GM18511 (cell line): Measurements from ENCODE around the gene KLLN.
"Not testable (repeated sequence)": the region's sequence is repeated elsewhere in the genome, so short reads cannot be mapped to it uniquely, and the experiment has no call there.

Source experiments
- ATAC-seq: cut with Tn5 transposase; IDR thresholded peaks from one replicate; pipeline ENCODE4 v1.9.1; 2021; ENCODE audit warnings: mild to moderate bottlenecking, moderate library complexity; ENCODE audit not compliant: unreplicated experiment

The KLLN gene

DNA sequence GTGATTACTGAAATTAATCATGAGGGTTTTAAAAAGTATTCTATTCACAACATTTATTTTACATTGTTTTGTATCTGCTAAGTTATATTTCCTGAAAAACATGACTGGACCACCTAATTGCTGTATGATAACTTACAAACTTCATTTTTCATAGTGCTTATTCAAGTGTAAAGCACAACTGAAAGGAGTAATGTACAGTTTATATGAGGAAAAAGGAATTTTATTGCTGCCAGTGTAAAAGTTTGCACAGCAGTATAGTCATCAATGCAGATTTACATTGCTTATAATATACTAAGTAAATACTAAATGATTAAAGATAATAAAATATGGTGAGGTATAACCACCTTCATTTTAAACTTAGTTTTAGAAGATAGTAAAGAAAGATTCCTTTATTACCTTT lies 4.1 kb upstream of the KLLN start:
- ATAC-seq: no peak

DNA sequence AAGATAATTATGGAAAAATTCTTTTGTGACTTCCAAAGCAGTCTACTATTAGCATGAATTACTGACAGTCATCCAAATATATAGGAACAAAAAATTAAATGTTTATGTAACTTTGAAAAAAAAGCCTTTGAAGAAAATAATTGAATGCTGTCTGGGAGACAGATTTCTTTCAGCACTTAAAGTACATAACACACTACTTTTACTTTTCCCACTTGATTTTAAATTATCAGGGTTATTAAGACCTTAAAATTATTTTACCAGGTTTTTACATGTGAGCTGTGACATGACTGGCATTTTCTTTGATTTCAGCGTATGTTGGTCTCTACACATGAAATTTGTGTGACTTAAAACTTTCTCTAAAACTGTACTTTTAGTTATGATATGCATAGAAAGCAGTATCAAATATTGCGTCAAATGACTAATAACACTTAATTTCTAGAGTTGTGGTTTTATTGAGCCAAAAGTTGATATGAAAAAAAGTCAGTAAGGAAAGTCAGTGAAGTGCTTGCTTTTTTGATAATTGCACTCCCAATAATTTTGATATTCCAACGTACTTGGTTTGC lies 3.2 kb upstream of the KLLN start:
- ATAC-seq: no peak

DNA sequence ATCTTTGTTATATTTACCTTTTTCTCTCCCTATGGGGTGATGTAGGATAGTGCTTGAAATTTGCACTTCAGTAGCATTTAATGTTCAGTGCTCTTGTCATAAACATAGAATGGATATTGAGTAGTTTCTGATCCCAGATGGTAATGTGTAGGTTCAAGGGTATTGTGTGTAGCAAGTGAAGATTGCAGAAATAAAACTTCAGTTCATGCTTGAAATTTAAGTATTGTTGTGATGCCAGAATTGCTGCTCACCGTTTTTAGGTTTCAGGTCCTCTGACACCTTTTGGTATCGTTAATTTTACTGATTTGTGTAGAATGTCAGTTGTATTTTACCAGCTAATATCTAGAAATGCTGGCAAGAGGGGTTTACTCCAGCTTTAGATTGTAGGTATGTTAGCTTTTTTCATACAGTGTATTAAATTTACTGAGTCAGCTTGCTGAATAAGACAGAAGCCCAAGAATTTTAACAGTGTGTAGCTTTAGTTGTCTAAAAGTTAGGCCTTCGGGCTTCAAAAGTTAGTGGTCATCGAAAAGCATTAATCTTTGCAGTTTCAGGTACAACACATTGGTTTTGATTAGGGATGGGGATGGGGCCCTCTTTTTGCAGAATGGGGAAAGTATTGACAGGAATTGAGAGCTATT lies 2.0 kb upstream of the KLLN start:
- no peak for ATAC-seq

DNA sequence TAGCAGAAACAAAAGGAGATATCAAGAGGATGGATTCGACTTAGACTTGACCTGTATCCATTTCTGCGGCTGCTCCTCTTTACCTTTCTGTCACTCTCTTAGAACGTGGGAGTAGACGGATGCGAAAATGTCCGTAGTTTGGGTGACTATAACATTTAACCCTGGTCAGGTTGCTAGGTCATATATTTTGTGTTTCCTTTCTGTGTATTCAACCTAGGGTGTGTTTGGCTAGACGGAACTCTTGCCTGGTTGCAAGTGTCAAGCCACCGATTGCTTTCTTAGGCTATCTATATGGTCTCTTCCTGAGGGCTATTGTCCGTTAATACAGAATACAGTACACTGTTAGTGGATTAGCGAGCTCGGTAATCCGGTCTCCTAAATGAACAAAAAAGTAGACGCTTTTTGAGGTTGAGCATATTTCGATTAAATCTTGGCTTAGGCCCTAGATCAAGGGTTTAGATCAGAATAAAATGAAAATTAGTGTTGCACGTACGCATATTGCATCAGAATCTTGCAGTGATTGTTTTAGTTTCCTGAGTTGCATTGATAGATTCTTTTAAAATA lies 1.2 kb upstream of the KLLN start:
- ATAC-seq: no peak

DNA sequence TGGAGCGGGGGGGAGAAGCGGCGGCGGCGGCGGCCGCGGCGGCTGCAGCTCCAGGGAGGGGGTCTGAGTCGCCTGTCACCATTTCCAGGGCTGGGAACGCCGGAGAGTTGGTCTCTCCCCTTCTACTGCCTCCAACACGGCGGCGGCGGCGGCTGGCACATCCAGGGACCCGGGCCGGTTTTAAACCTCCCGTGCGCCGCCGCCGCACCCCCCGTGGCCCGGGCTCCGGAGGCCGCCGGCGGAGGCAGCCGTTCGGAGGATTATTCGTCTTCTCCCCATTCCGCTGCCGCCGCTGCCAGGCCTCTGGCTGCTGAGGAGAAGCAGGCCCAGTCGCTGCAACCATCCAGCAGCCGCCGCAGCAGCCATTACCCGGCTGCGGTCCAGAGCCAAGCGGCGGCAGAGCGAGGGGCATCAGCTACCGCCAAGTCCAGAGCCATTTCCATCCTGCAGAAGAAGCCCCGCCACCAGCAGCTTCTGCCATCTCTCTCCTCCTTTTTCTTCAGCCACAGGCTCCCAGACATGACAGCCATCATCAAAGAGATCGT lies 690 bp upstream of the KLLN start:
- not testable (repeated sequence) for ATAC-seq

- peak; percentile 16 for ATAC-seq
These were observed 667 bp downstream of the KLLN start for GRCh38 chr10:87862679-87863052.

DNA sequence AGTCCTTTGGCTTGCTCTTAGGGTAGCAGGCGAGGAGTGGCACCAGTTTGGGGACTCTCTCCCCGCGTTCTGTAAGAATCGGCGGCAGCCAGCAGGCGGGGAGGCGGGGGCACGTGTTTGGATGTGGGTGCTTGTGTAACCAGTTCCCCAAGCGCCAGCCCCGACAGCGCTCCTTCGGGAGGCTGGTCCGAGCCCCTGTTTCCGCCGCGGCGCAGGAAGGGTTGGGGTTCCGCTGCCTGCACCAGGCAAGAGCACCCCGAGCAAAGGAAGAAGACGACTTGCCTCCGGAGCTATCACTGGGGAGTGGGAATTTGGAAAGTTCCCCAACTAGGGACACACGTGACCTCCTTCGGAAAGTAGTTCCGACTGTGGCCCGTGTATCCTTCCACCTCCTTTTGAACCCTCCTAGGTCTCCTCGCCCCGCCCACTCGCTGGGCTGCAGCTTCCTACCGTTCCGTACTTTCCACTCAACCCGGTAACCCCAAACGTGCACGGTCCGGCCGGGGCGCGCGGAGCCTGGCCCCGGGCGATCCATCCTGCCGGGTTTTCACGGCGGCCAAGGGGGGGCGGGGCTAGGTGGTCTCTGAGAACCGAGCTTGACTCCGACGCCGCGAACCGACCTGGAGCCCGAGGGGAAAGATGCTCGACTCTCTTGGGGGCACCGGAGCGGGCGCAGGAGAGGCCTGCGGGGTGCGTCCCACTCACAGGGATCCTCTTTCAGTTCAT lies 1.2 kb downstream of the KLLN start:
- ATAC-seq: peak; percentile 65

DNA sequence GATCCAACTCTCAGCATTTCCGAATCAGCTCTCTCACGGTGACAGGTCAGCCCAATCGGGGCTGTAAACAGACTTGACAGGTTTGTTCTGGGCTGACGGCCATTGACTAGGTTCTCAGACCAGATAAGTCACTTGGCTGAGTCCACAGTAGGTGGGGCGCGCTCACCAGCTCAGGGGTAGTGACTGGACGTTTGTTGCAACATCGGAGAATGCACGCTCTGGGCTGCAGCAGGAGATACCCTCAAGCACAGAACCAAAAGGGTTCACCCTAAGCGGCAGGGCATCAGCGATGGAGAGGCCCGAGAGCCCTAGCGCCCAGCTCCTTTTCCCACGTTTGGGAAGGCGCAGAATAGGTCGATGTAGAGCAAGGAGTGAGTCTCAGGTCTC lies 1.8 kb downstream of the KLLN start:
- ATAC-seq: peak; percentile 18

- no peak for ATAC-seq
These were observed 2.4 kb downstream of the KLLN start for GRCh38 chr10:87860816-87861403.

DNA sequence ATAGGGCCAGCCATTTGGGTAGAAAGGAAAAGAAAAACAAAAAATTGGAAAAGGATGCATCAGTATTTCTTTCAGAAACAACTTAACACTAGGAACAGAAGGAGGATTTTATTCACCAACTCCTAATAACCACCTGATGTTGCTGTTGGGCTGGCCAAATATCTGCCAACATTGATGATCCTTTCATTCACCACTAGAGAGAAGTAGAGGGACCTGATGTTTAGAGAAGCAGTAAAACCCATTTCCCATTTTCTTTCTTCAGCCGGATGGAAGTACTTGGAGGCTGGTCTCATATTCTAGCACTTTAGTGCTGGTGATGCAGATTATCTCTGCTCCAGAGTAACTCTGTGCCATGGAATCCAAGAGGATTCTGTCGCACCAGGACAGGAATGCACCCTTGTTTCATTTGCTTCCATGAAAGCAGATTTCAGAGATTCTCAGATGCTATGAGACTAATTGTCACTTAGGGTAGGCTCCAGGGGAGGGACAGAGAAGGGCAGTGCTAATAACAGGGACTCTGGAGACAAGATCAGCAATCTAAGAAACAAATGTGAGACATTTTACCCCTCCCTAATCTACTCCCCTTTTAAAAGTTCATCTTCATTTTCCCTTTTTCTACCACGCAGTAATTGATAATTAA lies 3.1 kb downstream of the KLLN start:
- no peak for ATAC-seq

DNA sequence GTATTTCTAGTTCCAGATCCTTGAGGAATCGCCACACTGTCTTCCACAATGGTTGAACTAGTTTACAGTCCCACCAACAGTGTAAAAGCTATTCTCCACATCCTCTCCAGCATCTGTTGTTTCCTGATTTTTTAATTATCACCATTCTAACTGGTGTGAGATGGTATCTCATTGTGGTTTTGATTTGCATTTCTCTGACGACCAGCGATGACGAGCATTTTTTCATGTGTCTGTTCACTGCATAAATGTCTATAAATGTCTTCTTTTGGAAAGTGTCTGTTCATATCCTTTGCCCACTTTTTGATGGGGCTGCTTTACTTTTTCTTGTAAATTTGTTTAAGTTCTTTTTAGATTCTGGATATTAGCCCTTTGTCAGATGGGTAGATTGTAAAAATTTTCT lies 7.7 kb downstream of the KLLN start:
- not testable (repeated sequence) for ATAC-seq

- not testable (repeated sequence) for ATAC-seq
These were observed 8.1 kb downstream of the KLLN start for GRCh38 chr10:87855247-87855646.

GRCh38 chr10:87852089-87852488 lies 11.2 kb downstream of the KLLN start:
- ATAC-seq: no peak

DNA sequence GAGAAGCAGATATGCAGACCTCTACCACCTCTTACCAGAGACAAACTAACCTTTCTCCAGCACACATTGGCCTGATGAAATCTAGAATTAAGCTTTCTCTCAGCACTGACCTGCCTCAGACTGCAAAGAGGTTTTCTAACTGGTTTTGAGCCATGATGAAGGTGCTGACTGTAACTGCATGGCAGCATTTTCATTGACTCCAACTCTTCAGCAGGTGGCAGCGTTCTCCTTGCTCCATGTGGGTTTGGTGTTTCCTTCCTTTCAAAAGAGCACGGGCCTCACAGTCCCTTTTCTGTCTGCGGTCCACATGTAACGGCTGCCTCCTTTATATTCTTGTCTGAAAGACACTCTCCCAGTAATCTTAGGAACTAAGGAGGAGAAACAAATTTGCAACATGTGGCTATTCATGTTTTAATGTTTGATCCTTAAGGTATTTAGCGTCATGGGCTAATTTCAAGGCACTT lies 12.6 kb downstream of the KLLN start:
- no peak for ATAC-seq

GRCh38 chr10:87849001-87849400 lies 14.3 kb downstream of the KLLN start:
- no peak for ATAC-seq

DNA sequence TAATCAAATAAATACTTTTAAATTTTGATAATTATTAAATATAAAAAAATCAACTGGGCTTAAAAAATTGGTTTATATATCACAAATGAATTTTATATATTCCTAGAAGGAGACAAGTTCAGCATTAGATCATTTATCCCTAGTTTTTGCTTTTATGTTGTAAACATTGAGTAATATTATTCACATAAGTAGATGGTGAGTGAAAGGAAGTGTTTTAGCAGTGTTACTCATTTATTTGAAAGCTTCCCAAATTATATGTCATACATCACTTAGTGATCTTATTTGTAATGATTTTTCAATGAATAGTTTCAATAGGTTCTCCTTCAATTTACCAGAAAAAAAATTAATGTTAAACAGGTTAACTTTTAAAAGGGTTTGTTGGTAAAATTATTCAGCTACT lies 15.8 kb downstream of the KLLN start:
- ATAC-seq: no peak

DNA sequence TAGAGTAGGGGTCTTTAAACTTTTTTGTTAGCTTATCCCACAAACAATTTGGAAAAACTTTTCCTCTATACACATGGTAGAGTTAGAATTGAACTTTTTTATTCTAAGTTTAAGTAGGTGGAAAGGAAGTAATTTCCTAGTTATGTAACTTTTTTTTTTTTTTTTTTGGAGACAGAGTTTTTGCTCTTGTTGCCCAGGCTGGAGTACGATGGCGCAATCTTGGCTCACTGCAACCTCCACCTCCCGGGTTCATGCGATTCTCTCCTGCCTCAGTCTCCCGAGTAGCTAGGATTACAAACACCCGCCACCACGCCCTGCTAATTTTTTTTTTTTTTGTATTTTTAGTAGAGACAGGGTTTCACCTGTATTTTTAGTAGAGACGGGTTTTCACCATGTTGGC lies 16.6 kb downstream of the KLLN start:
- not testable (repeated sequence) for ATAC-seq

GRCh38 chr10:87846023-87846422 lies 17.3 kb downstream of the KLLN start:
- no peak for ATAC-seq

DNA sequence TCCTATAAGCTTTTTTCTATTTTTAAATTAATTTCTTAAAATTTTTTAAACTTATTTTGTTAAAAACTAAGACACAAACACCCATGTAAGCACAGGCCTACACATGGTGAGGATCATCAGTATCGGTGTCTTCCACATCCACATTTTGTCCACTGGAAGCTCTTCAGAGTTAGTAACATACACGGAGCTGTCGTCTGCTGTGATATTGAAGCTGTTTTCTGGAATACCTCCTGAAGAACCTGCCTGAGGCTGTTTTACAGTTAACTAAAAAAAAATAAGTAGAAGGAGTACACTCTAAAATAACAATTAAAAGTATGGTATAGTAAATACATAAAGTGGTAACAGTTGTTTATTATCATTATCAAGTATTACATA lies 17.7 kb downstream of the KLLN start:
- ATAC-seq: no peak

DNA sequence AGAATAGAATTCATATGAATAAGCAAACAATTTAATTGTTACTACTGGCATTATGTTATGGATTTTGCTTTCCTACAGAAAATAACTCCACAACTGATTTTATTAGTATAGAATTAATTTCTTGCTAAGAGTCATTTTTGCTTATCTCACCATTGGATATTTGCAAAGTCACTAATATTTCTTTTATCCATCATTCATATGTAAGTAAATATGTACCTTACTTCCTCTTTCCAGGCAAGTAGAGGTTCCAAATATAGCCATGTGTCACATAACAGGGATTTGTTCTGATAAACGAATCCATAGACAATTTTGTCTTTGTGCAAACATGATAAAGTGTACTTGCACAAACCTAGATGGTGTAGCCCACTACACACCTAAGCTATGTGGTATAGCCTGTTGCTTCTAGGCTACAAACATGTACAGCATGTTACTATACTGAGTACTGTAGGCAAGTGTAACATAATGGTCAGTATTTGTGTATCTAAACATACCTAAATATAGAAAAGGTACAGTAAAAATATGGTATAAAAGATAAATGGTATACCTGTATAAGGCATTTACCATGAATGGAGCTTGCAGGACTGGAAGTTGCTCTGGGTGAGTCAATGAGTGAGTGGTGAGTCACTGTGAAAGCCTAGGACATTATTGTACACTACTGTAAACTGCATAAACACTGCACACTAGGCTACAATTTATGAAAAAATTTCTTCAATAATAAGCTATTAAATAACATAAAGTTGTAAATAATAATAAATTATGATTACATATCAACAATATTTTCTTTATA lies 18.3 kb downstream of the KLLN start:
- no peak for ATAC-seq
